K562 (cell line): ENCODE measurements around the gene ARHGAP28. TPM values are rescaled to one million over a fixed set of nuclear protein-coding genes. Genes with fewer than 3 reads are reported as not detected.

Experiments
- ATAC-seq: fragments of 200-7000 bp; cut with Tn5 transposase; 3 replicates; pipeline ENCODE4 v1.9.1; 2020; ENCODE audit warnings: moderate library complexity
- BruUV-seq: library from RNA; stranded (reverse); fragments of 400-500 nt; replicated peaks from 2 replicates; lab custom pipeline; 2021; lab: Mats Ljungman, UMichigan
- CTCF ChIA-PET: fragments of 300-600 bp; formaldehyde crosslinking; extraction: SDS; loops from one replicate; lab custom pipeline; 2021; ENCODE audit warnings: low intra/inter-chr PET ratio; lab: Yijun Ruan, JAX
- POLR2A ChIA-PET: fragments of 300-600, 350-650 bp; sonication (Branson Sonifier 250); formaldehyde crosslinking; extraction: SDS; loops from one replicate; lab custom pipeline; 2021; ENCODE audit warnings: antibody characterized with exemption, inconsistent platforms; lab: Yijun Ruan, JAX
- DNase-seq, 4 experiments: peaks; one replicate each; pipeline versions ENCODE4 v3.0.0 to v3.0.0-alpha.2; 2011 to 2018; ENCODE audit warnings: low spot score in 3 of 4, mixed read lengths in 3 of 4; ENCODE audit errors: extremely low read depth in 1 of 4
- FAIRE-seq: peaks from 2 replicates; lab custom pipeline; 2011; peaks lifted over from hg19 to GRCh38; lab: Jason Lieb, UNC
- H2AFZ ChIP-seq: 2 replicates; pipeline ENCODE4 v1.6.0; 2011; ENCODE audit warnings: low read depth, low read length, control low read depth, inconsistent platforms
- H3K27ac ChIP-seq: fragments of 200-600 bp; 3 replicates; pipeline ENCODE4 v1.8.0; 2011; ENCODE audit warnings: low read depth, mild to moderate bottlenecking, control low read depth, inconsistent platforms, low read length, moderate library complexity, mixed read lengths; ENCODE audit errors: extremely low read depth
- H3K27me3 ChIP-seq, 2 experiments: fragments of 300-600 bp in 1 of 2; 2 replicates in 1 of 2; 3 replicates in 1 of 2; pipeline versions ENCODE4 v1.6.0 to v1.8.0; 2011; ENCODE audit warnings: inconsistent platforms in 2 of 2, low read length in 2 of 2, mild to moderate bottlenecking in 1 of 2, mixed read lengths in 1 of 2, moderate library complexity in 1 of 2; ENCODE audit not compliant: control insufficient read depth in 2 of 2, insufficient read depth in 2 of 2
- H3K36me3 ChIP-seq: fragments of 300-600 bp; 3 replicates; pipeline ENCODE4 v1.8.0; 2011; ENCODE audit warnings: mild to moderate bottlenecking, low read length, inconsistent platforms; ENCODE audit not compliant: control insufficient read depth, insufficient read depth
- H3K4me1 ChIP-seq, 2 experiments: fragments of 200-600 bp in 1 of 2; replicated peaks in 1 of 2; 2 replicates in 1 of 2; 3 replicates in 1 of 2; pipeline versions ENCODE4 v1.5.1 to v1.8.0; 2011; ENCODE audit warnings: inconsistent platforms in 2 of 2, low read length in 2 of 2, mild to moderate bottlenecking in 1 of 2, mixed read lengths in 1 of 2, moderate library complexity in 1 of 2; ENCODE audit not compliant: control insufficient read depth in 2 of 2, insufficient read depth in 2 of 2
- H3K4me2 ChIP-seq: 2 replicates; pipeline ENCODE4 v1.6.1; 2011; ENCODE audit warnings: low read length, control low read depth, inconsistent platforms, mixed read lengths; ENCODE audit not compliant: insufficient read depth
- H3K4me3 ChIP-seq: fragments of 200-600 bp; sonication (generic), shearing (Covaris generic); 2 replicates; pipeline ENCODE4 v1.5.1; 2016; ENCODE audit warnings: control low read depth, inconsistent platforms
- H3K79me2 ChIP-seq: fragments of 200-600 bp; 3 replicates; pipeline ENCODE4 v1.8.0; 2011; ENCODE audit warnings: low read length, inconsistent platforms; ENCODE audit not compliant: control insufficient read depth, insufficient read depth
- H3K9ac ChIP-seq, 2 experiments: 2 replicates each; pipeline versions ENCODE4 v1.6.0 to v1.6.1; 2011; ENCODE audit warnings: low read depth in 2 of 2, low read length in 2 of 2, control low read depth in 1 of 2, inconsistent platforms in 1 of 2, mild to moderate bottlenecking in 1 of 2, mixed read lengths in 1 of 2; ENCODE audit not compliant: insufficient read depth in 1 of 2
- H3K9me1 ChIP-seq: one replicate; pipeline ENCODE4 v1.6.0; 2011; ENCODE audit warnings: inconsistent platforms, mild to moderate bottlenecking, low read length, moderate library complexity; ENCODE audit not compliant: control insufficient read depth, insufficient read depth
- H3K9me3 ChIP-seq: replicated peaks from 2 replicates; pipeline ENCODE4 v1.5.1; 2011; ENCODE audit warnings: low read depth, low read length, inconsistent platforms; ENCODE audit not compliant: control insufficient read depth, insufficient read depth
- H4K20me1 ChIP-seq: replicated peaks from 2 replicates; pipeline ENCODE4 v1.6.1; 2011; ENCODE audit warnings: low read length, inconsistent platforms, mixed read lengths; ENCODE audit not compliant: control insufficient read depth, insufficient read depth
- BACH1 ChIP-seq: fragments of 200-800 bp; sonication (Bioruptor generic); IDR thresholded peaks from 2 replicates; pipeline ENCODE4 v1.6.1; 2016; ENCODE audit warnings: missing genetic modification characterization, missing compliant biosample characterization
- FOS ChIP-seq: IDR thresholded peaks from 3 replicates; pipeline ENCODE4 v1.6.1; 2011; ENCODE audit not compliant: insufficient read length; ENCODE audit errors: extremely low read depth
- FUS ChIP-seq: fragments of 200-400 bp; formaldehyde crosslinking; optimal IDR thresholded peaks from 2 replicates; pipeline ENCODE3; 2017; ENCODE audit warnings: low read depth, low read length
- IRF2 ChIP-seq: sonication (generic); formaldehyde crosslinking; IDR thresholded peaks from 2 replicates; pipeline ENCODE4 v1.8.1; 2022; ENCODE audit warnings: mild to moderate bottlenecking, missing genetic modification reagents
- LCOR ChIP-seq: sonication (generic); formaldehyde crosslinking; IDR thresholded peaks from 2 replicates; pipeline ENCODE4 v1.8.0; 2022; ENCODE audit warnings: mild to moderate bottlenecking, missing genetic modification reagents
- PPARD ChIP-seq: fragments of 250-450 bp; sonication (Bioruptor Pico); IDR thresholded peaks from 2 replicates; pipeline ENCODE4 v1.8.0; 2022; ENCODE audit warnings: inconsistent platforms, mild to moderate bottlenecking, moderate library complexity
- SRSF9 ChIP-seq: fragments of 200-400 bp; formaldehyde crosslinking; IDR thresholded peaks from 2 replicates; pipeline ENCODE4 v1.6.1; 2017; ENCODE audit warnings: low read depth, low read length, borderline replicate concordance
- STAG1 ChIP-seq: sonication (generic); formaldehyde crosslinking; IDR thresholded peaks from 2 replicates; pipeline ENCODE4 v1.5.0; 2020; ENCODE audit warnings: missing genetic modification reagents, borderline replicate concordance
- ZNF140 ChIP-seq: fragments of 250-450 bp; sonication (Bioruptor Pico); IDR thresholded peaks from 2 replicates; pipeline ENCODE4 v1.8.0; 2021; ENCODE audit warnings: moderate library complexity, mild to moderate bottlenecking, inconsistent platforms
- ZNF24 ChIP-seq: fragments of 450-650 bp; IDR thresholded peaks from 2 replicates; pipeline ENCODE4 v1.6.1; 2016
- ZNF444 ChIP-seq: fragments of 250-450 bp; sonication (Bioruptor Pico); IDR thresholded peaks from 2 replicates; pipeline ENCODE4 v1.4.0; 2020; ENCODE audit warnings: mild to moderate bottlenecking, moderate library complexity
- ZNF75A ChIP-seq: fragments of 450-650 bp; formaldehyde crosslinking; IDR thresholded peaks from 2 replicates; pipeline ENCODE4 v1.4.0; 2020; ENCODE audit warnings: mild to moderate bottlenecking
- whole genome bisulfite sequencing: fragments of 100-300 bp; shearing (Covaris generic); methylation state at CpG from one replicate; pipeline ENCODE4 v1.1.6; 2016; ENCODE audit warnings: low coverage, mixed read lengths; ENCODE audit not compliant: insufficient coverage; ENCODE audit errors: missing lambda C conversion rate; 5-methylcytosine and 5-hydroxymethylcytosine counted together
- in situ Hi-C: fragments of 300-500 bp; cut with MboI; formaldehyde crosslinking; loops from 4 replicates; pipeline ENCODE4 v1.15.0; 2018; ENCODE audit warnings: inconsistent platforms, mixed read lengths
- intact Hi-C: fragments of 100-400 bp; cut with micrococcal nuclease; formaldehyde crosslinking; loops from 2 replicates; pipeline ENCODE4 v1.14.2; 2022
- polyA plus RNA-seq, 8 experiments: library from polyadenylated mRNA; depleted of rRNA in 4 of 8; stranded (reverse) in 5 of 8; unstranded in 3 of 8; fragments of >200 nt; fragmentation: Nextera tagmentation in 2 of 8; fragmentation: Illumina TruSeq in 1 of 8; extraction: Ambion mirVana in 2 of 8; extraction: Trizol in 1 of 8; gene quantifications; 2 replicates each; pipeline versions ENCODE4 v1.2.1 to v1.2.3, GENCODE V29; 2011 to 2014; ENCODE audit warnings: inconsistent platforms in 1 of 8, missing spikeins in 1 of 8
- total RNA-seq, 7 experiments: library from RNA; depleted of rRNA in 6 of 7; stranded (reverse); fragments of >200 nt in 6 of 7; fragmentation: Illumina TruSeq in 2 of 7; extraction: Trizol in 2 of 7; gene quantifications; 2 replicates each; pipeline versions ENCODE4 v1.2.1 to v1.2.3, GENCODE V29; 2011 to 2021; ENCODE audit warnings: low replicate concordance in 1 of 7
- TF ChIP-seq, protein P1 (sequence below): fragments of 450-650 bp; IDR thresholded peaks from 2 replicates; pipeline ENCODE4 v1.6.1; 2016
- TF ChIP-seq, protein P2 (sequence below): fragments of 450-650 bp; formaldehyde crosslinking; IDR thresholded peaks from 2 replicates; pipeline ENCODE4 v1.4.0; 2022; ENCODE audit warnings: missing genetic modification characterization

ARHGAP28 gene
- total and polyA plus RNA-seq, 9 of the 15 experiments (the other 6 are each of a cell fraction or from before 2014, with no cell fraction given) = 0.93 to 5.9 (median 5.0) TPM

DNA sequence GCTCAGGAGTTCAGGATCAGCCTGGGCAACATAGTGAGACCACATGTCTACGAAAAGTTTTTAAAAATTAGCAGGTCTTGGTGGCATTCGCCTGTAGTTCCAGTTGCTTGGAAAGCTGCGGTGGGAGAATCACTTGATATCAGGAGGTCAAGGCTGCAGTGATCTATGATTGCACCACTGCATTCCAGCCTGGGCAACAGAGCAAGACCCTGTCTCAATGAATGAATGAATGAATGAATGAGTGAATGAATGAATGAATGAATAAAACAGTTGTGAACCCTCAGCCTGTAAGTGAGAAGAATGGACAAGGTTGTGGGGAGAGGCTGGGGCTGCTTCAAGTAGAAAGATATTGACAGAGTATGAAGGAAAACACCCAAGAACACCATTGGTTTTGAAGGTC, 48.0 kb downstream of the ARHGAP28 start:
- in situ Hi-C loops = no loop called here

DNA sequence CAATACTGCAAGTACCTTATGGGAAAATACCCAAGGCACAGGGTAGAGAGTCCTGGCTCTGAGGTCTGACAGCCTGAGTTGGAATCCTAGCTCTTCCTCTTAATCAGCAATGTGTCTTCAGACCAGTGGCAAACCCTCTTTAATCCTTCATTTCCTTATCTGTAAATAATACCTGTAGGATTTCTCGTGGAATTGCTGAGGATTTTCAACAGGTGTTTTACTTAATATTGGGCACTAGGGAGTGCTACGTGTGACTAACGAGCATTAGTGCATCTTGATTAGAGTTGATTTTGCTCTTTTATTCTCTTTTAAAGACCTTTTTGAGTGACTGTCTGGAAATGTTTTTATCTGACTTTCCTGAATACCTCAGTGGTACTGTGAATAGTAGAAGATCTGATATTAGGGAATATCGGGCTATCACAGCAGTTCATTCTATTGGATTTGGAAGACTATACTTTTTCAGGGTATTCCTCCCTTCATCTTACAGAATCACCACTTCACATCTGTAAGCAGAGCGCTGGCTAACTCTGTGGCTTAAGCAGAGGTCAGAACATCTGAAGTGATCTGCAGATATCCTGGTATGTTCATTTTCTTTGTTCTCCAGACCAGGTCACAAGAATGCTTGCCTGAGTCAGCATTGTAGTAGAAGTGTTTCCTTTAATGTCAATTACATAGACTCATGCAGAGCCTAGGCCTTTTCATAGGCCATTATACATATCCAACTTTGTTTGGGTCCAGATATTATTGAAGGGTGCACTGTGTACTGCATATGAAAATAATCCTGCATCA, 49.1 kb downstream of the ARHGAP28 start:
- Histone ChIP-seq H3K27me3 (peaks cover 8 to 11% of the 10 kb centered on the region in 2 experiments; a peak in 3 of 5 replicates), H3K4me1 (peaks cover 3 to 4% of the 10 kb centered on the region in 2 experiments; a peak in 2 of 5 replicates), H2AFZ (no peak overlapping the region), H4K20me1 (no peaks in the 10 kb centered on the region), H3K4me3 (no peak overlapping the region), H3K79me2 (no peaks in the 10 kb centered on the region), H3K9me1 (no peaks in the 10 kb centered on the region), H3K9me3 (no peaks in the 10 kb centered on the region), H3K27ac (no peak overlapping the region), H3K36me3 (no peaks in the 10 kb centered on the region), H3K9ac (no peak overlapping the region), H3K4me2 (no peak overlapping the region)
- FAIRE-seq = no peak
- ChIA-PET CTCF (interaction anchor here (0.6 kb wide), 1 partner anchor 107 kb away, joined by 3 read pairs; no protein-coding TSS in a partner anchor), POLR2A (interaction anchor here (0.5 kb wide), 1 partner anchor 11 kb away, joined by 4 read pairs; no protein-coding TSS in a partner anchor)
- no TSS peak for BruUV-seq
- DNase-seq = no peak
- intact Hi-C loops = no loop called here
- ATAC-seq = no peak
- in situ Hi-C loops = no loop called here
- 3% methylated on average over 5 of the region's 5 CpGs for WGBS
- TF ChIP-seq IRF2 (CRISPR knock-in tag) (no peak), FUS (no peak), SRSF9 (no peak), ZNF140 (CRISPR knock-in tag) (no peak), BACH1 (no peak), LCOR (CRISPR knock-in tag) (no peak)
- TF ChIP-seq, protein P1, sequence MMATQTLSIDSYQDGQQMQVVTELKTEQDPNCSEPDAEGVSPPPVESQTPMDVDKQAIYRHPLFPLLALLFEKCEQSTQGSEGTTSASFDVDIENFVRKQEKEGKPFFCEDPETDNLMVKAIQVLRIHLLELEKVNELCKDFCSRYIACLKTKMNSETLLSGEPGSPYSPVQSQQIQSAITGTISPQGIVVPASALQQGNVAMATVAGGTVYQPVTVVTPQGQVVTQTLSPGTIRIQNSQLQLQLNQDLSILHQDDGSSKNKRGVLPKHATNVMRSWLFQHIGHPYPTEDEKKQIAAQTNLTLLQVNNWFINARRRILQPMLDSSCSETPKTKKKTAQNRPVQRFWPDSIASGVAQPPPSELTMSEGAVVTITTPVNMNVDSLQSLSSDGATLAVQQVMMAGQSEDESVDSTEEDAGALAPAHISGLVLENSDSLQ = no peak
- TF ChIP-seq, protein P2, sequence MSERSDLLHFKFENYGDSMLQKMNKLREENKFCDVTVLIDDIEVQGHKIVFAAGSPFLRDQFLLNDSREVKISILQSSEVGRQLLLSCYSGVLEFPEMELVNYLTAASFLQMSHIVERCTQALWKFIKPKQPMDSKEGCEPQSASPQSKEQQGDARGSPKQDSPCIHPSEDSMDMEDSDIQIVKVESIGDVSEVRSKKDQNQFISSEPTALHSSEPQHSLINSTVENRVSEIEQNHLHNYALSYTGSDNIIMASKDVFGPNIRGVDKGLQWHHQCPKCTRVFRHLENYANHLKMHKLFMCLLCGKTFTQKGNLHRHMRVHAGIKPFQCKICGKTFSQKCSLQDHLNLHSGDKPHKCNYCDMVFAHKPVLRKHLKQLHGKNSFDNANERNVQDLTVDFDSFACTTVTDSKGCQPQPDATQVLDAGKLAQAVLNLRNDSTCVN (CRISPR knock-in tag) = no peak

More for the DNA sequence above, 48.0 kb downstream of the ARHGAP28 start:
- Histone ChIP-seq H3K27ac (no peak overlapping the region), H3K4me2 (no peak overlapping the region), H3K9me1 (no peaks in the 10 kb centered on the region), H3K79me2 (no peaks in the 10 kb centered on the region), H4K20me1 (no peaks in the 10 kb centered on the region), H3K4me1 (peaks cover 3 to 4% of the 10 kb centered on the region in 2 experiments; a peak in 2 of 5 replicates), H2AFZ (no peak overlapping the region), H3K36me3 (no peaks in the 10 kb centered on the region), H3K4me3 (no peak overlapping the region), H3K9ac (no peak overlapping the region), H3K9me3 (no peaks in the 10 kb centered on the region), H3K27me3 (peaks cover 8 to 15% of the 10 kb centered on the region in 2 experiments; a peak in 3 of 5 replicates)
- FAIRE-seq (no peak), ATAC-seq (no peak), DNase-seq (no peak)
- TF ChIP-seq FOS (no peak), ZNF24 (peak; percentile 86), ZNF444 (CRISPR knock-in tag) (no peak), STAG1 (CRISPR knock-in tag) (no peak), ZNF75A (CRISPR knock-in tag) (no peak), PPARD (no peak)
- BruUV-seq = no TSS peak
- 0% methylated on average over 3 of the region's 3 CpGs for WGBS
- ChIA-PET CTCF (no interaction called here), POLR2A (no interaction called here)
- intact Hi-C loops = no loop called here
